ENCODE data around the gene NSMCE4A.
"Not testable (repeated sequence)": the region's sequence is repeated elsewhere in the genome, so short reads cannot be mapped to it uniquely, and the experiment has no call there.

NSMCE4A gene, protein sequence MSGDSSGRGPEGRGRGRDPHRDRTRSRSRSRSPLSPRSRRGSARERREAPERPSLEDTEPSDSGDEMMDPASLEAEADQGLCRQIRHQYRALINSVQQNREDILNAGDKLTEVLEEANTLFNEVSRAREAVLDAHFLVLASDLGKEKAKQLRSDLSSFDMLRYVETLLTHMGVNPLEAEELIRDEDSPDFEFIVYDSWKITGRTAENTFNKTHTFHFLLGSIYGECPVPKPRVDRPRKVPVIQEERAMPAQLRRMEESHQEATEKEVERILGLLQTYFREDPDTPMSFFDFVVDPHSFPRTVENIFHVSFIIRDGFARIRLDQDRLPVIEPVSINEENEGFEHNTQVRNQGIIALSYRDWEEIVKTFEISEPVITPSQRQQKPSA

DNA sequence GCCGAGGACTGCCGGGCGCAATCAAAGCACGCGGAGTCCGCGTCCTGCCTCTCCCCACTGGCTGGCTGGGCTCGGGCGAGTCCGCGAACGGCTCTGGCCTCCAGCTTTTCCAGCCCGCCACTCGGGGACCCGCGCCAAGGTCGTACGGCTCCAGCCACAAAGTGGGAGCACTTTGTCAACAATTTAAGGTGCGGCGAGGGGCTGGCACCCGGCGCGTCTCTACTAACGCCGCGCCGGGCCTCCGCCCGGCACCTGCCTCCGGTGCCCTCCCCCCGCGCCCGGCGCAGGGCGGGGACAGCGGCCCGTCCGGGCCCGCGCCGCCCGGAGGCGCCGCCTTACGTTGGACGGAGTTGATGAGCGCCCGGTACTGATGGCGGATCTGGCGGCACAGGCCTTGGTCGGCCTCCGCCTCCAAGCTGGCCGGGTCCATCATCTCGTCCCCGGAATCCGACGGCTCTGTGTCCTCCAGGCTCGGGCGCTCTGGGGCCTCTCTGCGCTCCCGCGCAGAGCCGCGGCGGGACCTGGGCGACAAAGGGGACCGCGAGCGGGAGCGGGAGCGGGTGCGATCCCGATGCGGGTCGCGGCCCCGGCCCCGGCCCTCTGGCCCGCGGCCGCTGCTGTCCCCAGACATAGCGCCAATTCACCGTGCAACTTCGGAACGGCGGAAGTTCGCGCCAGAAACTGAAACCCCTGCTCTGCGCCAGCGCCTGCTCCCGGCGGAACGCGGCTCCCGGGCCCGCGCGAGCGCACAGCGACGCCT, at the start of gene NSMCE4A:
Gene NSMCE4A, minus strand, starts transcription at position 683 of the 760 bp plus-strand sequence. Its CDS starts 52 bp downstream, at position 631.
- peak; percentile 86 for DNase-seq

DNA sequence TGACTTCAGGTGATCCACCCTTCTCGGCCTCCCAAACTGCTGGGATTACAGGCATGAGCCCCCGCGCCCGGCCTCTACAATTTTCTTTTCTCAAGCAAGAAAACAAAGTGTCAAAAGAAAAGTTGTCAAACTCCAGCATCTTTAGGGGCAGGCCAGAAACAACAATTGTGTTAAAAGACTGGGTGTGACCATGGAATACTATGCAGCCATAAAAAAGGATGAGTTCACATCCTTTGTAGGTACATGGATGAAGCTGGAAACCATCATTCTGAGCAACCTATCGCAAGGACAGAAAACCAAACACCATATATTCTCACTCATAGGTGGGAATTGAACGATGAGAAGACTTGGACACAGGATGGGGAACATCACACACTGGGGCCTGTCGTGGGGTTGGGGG, 48.2 kb upstream of the NSMCE4A start:
- not testable (repeated sequence) for DNase-seq

DNA sequence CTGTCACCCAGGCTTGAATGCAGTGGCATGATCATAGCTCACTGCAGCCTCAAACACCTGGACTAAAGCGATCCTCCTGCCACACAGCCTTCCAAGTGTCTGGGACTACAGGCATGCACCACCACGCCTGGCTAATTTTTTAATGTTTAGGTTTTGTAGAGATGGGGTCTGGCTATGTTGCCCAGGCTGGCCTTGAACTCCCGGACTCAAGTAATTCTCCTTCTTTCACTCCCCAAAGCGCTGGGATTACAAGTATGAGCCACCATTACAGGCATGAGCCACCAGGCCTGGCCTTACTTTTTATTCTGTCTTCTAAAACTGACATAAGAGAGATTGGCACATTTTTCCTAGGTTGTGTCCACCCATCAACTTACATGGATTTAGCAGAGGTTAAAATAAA, 47.3 kb upstream of the NSMCE4A start:
- DNase-seq = no peak

DNA sequence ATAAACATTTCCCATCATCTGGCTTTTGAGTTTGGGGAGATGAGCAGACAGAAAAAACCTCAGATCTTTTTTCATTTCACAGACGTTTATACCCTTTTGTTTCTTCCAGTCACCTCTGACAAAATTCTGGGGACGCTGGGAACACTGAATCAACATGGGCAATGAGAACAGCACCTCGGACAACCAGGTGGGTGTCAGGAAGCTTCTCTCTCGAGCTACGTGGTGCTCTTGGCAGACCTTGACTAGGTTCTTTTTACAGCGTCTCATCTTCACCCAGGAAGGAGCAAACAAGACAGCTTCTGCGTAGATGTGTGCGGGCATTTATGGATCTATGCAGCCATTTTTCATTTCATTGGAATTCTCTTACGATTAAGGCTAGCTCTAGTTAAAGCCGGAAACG, 46.8 kb upstream of the NSMCE4A start:
- no peak for DNase-seq

DNA sequence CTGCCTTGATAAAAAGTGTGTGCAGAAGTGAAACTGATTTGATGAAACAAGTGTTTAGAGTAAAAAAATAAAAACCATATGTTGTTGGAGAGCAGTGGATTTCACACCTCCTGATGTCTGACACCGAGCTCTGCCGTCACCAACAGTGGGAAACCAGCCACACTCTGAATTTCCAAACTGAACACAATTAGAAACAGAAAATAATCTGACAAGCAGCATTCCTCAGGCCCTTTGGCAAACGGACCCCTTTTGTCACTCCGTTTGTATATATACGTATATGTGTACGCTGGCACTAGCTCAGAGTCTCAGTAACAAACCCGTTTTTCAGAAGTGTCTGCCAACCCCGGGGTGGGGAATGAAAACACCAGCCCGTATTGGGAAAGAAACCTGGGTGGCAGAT, 46.4 kb upstream of the NSMCE4A start:
- DNase-seq = no peak

DNA sequence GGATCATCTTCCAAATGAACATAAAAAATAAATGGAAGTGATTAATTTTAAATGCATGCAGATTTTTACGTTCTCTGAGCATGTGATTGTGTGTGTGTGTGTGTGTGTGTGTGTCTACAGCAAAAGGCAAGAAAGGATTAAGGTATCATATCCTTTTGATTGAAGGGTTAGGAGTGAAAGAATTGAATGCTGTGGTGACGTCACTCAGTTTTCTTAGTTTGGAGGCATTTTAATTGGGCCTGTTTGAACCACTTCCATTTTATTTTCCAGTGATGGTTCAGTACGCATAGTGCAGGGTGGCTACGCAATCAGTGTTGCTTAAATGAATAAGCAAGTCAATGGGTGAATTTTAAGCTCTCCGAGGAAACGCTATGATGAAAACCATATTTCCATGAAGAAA, 45.2 kb upstream of the NSMCE4A start:
- no peak for DNase-seq

DNA sequence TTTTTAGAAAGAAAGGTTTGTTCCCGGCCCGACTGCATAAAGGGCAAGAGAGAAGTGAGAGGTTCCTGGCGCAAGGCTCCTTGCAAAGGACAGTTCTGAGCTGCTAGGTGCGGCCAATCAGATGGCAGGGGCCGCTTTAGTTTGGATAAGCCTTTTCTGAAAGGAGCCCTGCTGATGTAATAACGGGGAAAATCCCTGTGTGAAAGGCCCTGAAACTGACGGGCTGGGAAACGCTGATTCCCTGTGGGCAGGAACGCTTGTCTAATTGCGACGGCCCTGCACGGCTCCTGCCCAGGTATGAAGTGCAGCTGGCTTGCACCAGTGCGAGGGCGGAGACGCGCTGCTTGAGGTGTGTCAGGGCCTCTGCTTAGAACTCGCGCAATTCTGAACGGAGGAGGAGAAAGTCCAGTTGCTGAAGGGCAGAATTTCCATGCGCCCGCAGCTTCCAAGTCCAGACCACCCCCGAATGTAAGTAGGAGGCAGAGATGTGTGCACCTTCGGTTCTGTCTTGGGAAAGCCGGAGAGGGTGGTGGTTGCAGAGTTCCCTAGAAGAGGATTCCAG, 44.5 kb upstream of the NSMCE4A start:
- DNase-seq = no peak

DNA sequence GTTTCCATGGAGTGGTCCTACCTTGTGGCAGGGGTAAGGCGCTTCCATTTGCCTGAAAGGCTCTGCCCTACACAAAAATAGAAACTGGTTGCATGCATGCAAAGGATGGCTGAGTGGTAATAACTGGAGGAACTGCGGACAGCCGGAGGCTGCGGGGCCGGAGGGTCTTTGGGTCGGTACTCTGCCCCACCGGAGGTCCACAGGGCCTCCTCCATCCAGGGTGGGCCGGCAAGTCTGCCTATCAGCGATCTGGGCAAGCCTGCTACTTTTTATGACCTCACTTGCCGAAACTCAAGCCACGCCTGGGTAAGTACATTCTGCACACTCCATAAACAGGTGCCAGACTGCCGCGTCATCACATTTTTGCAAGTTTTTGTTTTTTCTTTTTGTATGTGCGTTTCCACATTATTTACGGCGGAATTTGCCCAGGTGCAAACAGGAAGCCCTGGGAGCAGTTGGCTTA, 44.0 kb upstream of the NSMCE4A start:
- DNase-seq = no peak

DNA sequence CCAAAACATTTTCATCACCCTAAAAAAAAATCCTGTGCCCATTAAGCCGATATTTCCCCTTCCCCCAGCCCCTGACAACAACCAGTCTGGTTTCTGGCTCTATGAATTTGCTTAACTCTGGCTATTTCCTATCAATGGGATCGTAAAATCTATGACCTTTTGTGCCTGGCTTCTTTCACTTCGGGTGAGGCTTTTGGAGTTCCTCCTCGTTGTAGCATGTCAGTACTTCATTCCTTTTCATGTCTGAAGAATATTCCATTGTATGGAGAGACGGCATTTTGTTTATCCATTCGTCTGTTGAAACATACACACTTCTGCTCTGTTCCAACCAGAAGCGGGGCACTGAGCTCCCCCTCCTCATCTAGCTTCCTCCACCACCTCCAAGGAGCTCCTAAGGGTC, 43.5 kb upstream of the NSMCE4A start:
- DNase-seq = no peak

DNA sequence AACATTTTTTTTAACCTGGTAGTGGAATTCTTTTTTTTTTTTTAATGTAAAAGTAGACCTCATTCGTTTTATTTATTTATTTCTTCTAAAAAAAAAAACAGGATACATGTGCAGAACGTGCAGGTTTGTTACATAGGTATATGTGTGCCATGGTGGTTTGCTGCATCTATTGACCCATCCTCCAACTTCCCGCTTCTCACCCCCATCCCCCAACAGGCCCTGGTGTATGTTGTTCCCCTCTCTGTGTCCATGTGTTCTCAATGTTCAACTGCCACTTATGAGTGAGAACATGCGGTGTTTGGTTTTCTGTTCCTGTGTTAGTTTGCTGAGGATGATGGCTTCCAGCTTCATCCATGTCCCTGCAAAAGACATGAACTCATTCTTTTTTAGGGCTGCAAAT, 42.9 kb upstream of the NSMCE4A start:
- DNase-seq = not testable (repeated sequence)

DNA sequence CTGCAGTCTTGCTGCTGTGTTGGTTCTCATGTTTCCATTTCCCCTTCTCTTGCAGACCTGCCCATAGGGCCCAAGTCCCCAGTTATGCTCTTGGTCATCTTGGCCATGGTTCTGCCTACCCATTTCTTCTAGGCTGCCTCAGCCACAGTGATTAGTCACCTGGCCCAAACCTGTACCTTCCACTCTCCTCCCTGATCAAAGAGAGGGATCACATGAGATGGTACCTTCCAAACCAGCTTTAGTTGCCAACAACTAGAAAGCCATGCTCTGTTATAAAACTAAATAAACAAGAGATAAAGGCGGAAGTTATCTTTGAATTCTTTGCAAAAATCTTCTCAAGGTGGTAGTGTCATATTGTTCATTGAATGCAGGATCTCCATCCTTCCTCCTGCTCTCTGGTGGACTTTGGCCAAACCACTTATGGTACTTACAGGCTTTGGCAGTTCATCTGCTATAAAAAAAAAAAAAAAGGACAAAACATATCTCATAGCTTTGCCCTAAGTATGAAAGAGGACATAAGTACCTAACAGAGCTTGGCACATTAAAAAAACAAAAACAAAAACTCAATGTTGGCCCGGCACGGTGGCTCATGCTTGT, 39.7 kb upstream of the NSMCE4A start:
- no peak for DNase-seq

DNA sequence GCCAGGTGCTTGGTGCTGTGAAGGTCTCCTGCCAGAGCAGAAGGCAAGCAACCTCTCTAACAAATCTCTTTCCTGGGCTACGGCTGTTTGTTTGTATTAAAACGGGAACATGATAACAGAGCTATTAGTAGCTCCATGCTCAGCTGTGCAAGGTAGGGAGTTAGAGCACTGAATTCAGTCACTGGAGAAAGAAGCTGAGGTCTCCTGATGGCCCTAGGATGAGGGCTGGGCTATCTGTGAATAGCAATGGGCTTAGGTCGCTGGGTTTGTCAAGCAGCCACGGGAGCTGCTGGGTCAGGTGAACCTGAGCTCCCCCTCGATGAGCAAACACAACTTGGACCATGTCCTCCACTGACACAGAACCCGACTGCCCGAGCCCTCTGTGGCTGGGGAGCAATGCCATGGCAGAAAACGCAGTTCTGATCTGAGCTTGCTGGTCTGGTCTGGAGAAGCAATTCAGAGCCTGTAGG, 38.3 kb upstream of the NSMCE4A start:
- no peak for DNase-seq

DNA sequence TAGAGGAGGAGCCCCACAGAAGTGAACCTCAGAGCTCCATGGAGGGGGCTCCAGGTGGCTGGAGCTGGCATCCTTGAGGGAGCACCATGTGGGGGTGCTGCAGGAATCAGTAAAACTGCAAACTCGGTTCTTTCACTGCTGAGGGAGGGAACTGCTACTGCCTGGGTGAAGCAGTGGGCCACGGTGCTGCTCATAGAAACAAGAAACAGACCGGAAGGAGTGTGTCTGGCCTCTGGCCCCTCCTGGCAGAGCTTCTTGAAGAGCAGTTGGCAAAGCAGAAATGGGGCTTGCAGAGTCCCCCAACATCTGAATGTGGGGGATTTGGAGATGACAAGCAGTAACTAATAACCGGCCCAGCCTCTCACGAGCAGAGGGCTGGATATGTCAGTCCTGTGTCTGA, 37.7 kb upstream of the NSMCE4A start:
- no peak for DNase-seq

DNA sequence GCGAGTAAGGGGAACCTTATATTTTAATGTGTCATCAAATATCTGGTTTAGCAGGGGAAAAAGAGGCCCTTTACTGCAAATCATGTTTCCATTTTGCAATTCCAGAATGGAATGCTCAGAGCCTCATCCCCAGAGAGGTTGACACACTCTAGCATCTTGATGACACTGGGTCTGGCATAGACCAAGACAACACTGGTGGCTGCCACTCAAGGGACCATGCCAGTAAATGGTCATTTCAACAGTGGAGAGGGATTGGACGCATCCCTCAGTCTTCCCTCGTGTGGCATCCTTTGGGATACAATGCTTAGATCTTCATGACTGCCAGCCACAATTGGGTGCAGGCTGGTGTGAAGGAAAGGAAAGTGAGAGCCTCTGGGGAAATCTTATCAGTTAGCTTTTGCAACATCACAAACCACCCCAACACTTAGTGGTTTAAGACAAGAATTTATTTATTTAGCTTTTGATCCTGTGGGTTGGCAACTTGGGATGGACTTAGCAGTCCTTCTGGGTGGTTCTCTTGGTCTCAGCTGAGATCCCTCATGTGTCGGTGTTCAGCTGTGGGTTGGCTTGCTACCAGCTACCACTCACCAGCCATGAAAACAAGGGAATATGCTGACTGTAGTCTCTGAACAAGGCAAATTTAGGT, 35.5 kb upstream of the NSMCE4A start:
- DNase-seq = no peak

DNA sequence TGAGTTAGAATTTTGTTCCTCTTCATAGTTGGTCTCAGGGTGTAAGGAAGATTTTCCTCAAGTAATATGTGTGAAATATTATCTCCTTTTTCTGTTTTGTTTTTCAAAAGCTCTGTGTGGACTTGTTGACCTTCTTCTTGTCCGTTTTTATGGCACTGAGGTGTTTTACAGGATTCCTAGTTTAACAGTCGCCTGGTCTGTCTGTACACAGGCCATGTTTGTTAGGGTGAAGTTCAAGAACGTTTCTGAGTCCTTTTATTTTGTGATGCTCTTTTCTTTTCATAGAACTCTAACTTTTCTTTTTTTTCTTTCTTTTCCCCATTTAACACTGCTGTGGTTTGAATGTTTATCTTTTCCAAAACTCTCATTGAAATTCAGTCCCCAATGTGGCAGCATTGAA, 32.4 kb upstream of the NSMCE4A start:
- DNase-seq = no peak

DNA sequence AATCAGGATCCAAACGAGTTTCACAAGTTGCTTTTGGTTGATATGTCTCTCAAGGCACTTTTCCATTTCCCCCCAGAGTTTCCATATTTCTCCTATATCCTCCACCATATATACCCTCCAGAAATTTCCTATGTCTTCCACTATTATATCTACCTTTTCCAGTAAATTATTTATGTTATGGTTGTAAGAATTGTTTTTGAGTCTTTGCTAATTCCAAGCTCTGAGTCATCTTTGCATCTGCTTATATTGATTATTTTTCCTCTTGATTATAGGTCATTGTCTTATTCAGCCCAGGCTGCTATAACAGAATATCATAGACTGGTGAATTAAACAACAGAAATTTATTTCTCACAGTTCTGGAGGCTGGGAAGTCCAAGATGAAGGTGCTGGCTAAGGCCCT, 26.7 kb upstream of the NSMCE4A start:
- DNase-seq = no peak

DNA sequence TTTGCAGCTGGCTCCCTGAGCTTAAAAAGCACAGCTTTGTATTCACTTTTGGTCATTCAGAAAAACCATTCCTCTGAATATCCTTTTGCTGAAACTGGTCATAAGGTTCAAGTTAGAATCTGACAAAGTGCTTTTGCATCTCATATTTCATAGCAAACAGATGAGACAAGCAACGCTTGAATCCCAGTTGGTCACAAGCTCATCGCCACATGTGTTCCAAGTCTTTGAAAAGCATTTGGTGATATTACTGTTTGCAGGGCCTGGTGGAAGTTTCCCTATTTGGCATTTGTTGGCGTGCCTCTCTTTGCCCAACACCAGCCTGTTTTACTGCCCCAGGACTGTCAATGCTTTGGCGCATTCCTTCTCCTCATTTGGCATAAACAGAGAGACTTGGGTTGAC, 24.3 kb upstream of the NSMCE4A start:
- no peak for DNase-seq

DNA sequence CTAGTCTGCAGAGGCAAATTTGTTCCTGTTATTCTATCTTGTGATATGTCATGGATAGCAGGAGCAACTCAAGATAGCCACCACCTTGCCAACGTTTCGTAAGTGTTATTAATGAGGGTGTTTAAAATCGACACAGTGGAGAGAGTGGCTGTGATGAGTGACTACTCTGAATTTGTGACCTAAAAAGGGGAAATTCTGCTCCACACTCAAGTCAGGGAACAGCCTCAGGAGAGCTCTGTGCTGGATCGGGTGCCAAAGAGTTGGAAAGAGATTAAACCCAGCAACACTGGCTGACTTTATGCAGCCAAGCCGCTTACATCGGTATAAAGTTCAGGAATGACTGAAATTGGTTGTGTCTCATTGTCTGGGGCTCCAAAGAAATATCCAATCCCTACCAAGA, 23.4 kb upstream of the NSMCE4A start:
- no peak for DNase-seq

DNA sequence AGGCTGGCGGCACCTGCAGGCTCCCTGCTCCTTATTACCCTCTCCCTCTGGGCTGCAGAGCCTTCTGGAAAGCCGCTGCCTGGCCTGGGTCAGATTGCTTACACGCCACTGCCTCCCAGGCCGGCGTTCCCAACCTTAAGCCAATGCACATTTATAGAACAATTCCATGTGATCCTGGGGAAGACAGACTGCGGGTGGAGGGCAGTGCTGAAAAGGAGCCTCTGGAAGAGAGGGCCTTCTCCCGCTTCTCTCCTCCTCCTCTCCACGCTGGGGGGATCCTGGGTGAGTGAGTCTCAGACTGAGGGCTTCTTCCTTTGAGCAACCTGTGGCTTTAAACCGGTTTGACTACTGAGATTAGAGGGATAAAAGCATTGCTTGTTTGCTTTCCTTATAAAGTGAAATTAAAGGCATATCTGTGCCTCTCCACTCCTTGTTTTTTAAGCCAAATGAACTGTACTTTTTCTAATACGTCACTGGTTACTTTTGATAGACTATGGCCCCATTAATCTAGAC, 19.5 kb upstream of the NSMCE4A start:
- DNase-seq = no peak

DNA sequence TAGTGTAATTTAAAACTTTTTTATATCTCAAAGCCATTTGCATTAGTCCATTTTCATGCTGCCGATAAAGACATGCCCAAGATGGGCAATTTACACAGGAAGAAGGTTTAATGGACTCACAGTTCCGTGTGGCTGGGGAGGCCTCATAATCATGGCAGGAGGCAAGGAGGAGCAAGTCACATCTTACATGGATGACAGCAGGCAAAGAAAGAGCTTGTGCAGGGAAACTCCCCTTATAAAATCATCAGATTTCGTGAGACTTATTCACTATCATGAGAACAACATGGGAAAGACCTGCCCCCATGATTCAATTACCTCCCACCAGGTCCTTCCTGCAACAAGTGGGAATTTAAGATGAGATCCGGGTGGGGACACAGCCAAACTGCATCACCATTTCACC, 16.7 kb upstream of the NSMCE4A start:
- not testable (repeated sequence) for DNase-seq

DNA sequence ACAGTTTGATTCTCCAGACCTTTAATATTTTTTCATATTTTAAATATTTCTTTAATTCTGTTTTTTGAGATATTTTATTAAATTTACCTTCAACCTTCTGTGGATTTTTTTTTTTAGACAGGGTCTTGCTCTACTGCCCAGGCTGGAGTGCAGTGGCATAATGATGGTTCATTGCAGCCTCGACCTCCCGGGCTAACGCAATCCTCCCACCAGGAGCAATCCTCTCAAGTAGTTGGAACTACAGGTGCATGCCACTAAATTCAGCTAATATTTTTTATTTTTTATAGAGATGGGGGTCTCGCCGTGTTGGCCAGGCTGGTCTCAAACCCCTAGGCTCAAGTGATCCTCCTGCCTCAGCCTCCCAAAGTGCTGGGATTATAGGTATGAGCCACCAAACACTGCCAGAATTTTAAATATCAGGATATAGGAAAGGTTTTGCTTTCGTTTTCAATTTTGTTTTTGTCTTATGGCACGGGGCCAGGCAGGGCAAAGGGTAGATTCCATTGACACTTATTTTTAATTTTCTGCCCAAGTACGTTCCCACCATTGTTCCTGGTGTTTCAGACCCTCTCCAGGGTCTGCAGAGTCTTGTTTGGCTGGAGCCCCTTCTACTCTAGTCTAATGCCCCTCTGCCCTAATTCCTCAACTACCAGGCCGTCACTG, 15.1 kb upstream of the NSMCE4A start:
- DNase-seq = no peak
